ENCODE data around the gene TAF10.

Gene TAF10

GRCh38 chr11:6576471-6577373, 35.3 kb downstream of the TAF10 start:
- peak; percentile 6 to 16 for DNase-seq

- DNase-seq, result no peak
Measured at GRCh38 chr11:6574816-6575715, 37.0 kb downstream of the TAF10 start.

- DNase-seq, result no peak
Measured at GRCh38 chr11:6572215-6572614, 39.8 kb downstream of the TAF10 start.

- DNase-seq, result no peak
Measured at GRCh38 chr11:6571434-6572008, 40.5 kb downstream of the TAF10 start.

- no peak for DNase-seq
Measured at GRCh38 chr11:6570691-6571427, 41.2 kb downstream of the TAF10 start.

GRCh38 chr11:6569706-6570105, 42.3 kb downstream of the TAF10 start:
- no peak for DNase-seq

GRCh38 chr11:6568191-6568918, 43.7 kb downstream of the TAF10 start:
- no peak for DNase-seq

GRCh38 chr11:6567371-6567745, 44.7 kb downstream of the TAF10 start:
- DNase-seq, result no peak

GRCh38 chr11:6566704-6567370, 45.2 kb downstream of the TAF10 start:
- no peak for DNase-seq

- DNase-seq, result no peak
Measured at GRCh38 chr11:6565988-6566703, 45.9 kb downstream of the TAF10 start.

GRCh38 chr11:6565325-6565724, 46.7 kb downstream of the TAF10 start:
- DNase-seq, result no peak

- no peak for DNase-seq
Measured at GRCh38 chr11:6563667-6564066, 48.3 kb downstream of the TAF10 start.

GRCh38 chr11:6563121-6563619, 48.8 kb downstream of the TAF10 start:
- no peak for DNase-seq

- no peak for DNase-seq
Measured at GRCh38 chr11:6561288-6561687, 50.7 kb downstream of the TAF10 start.
